EL (cell line): Measurements from ENCODE around the gene PABPC3.

Source experiments
- DNase-seq: peaks from one replicate; pipeline ENCODE4 v3.0.0-alpha.2; 2016

The PABPC3 gene

GRCh38 chr13:25095851-25096453, at the start of gene PABPC3:
TSS of gene PABPC3 (plus strand) at chr13:25096136. CDS start at chr13:25096199, 63 bp downstream.
- peak; percentile 3 for DNase-seq

GRCh38 chr13:25046274-25046984, 49.5 kb upstream of the PABPC3 start:
- no peak for DNase-seq

DNA sequence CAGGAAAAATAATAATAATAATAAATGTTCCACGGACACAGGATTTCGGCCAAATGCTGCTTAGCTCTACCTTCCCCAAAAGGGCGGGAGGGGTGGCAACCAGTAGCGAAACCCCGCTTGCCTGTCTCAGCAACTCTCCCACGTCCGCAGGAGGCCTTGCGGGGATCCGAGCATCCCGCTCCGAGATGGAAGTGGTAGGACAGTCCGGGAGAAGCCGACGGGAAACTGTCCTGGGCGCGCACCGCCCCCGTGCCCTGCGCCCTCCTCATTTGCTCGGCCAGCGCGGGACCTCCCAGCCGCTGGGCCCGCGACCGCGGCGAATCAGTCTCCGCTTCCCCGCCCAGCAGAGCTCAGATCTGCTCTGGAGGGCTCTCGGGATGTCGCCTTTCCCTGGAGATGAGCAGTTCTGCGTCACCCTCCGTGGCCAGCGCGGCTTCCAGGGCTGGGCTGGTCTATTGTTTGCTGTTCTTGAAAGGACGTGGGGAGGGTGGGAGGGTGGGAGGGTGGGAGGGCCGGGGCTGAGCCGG, 48.9 kb upstream of the PABPC3 start:
- DNase-seq, result peak; percentile 48

DNA sequence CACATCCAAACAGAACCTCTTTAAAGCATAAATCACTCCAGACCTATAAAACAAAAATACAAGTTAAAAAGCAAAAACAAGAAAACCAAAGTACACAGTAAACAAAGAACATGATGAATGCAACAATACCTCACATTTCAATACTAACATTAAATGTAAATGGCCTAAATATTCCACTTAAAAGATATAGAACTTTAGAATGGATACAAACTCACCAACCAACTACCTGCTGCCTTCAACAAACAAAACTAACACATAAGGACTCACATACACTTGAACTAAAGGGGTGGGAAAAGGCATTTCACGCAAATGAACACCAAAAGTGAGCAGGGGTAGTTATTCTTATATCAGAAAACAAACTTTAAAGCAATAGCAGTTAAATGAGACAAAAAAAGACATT, 44.9 kb upstream of the PABPC3 start:
- no peak for DNase-seq

DNA sequence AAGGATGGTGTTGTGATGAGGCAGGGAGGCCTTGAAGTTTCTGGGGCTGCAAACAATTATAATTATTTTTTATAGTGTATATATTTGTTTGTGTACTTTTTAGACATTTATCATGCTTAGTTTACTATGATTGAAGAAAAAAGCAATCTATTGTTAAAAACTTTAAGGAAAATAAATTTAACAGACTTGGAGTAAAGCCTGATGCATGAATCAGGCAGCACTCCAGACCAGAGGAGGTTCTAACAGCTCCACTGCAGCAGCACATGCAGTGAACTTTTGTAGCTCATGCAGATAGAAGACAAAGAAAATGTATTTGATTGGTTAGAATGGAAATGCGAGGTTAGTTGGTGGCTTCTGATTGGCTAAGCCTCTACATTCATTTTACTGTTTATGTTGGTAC, 36.8 kb upstream of the PABPC3 start:
- no peak for DNase-seq

DNA sequence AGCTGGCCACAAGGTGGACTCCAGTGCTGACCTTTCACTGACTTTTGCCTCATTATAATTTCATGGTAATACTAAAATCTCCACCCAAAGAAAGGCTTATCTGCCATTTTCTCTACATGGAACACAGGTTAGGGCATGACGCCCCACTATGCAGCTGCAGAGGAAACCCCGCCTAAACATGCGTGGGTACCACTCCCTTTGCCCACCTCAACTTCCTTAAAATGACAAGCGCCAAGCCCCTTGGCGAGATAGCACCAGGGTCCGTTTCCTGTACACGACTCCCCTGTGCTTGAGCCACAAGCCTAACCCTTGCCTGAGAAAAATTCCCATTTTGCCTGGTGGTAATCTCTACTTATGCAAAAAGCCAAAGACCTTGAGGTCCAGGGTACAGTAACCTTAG, 36.0 kb upstream of the PABPC3 start:
- no peak for DNase-seq

- DNase-seq, result no peak
These were observed 33.5 kb upstream of the PABPC3 start for GRCh38 chr13:25062479-25062878.

DNA sequence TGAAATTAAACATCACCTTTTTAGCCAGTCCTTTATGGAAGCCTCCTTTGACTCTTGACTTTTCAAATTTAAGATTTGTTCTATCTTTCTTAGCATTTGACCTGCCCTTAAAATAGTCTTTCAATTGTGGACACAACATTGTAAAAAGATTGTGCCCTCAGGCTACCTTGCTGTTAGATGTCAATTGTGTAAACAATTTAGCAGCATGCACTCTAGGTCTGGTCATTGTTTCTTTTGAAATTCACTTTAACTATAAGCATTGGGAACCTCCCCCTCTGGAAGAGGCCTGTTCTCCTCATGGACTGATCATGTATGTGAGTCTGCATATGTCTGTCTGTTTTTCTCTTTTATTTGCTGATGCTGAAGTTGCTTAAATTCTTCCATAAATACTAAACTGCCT, 31.5 kb upstream of the PABPC3 start:
- no peak for DNase-seq

- DNase-seq, result no peak
These were observed 29.8 kb upstream of the PABPC3 start for GRCh38 chr13:25065974-25066770.

DNA sequence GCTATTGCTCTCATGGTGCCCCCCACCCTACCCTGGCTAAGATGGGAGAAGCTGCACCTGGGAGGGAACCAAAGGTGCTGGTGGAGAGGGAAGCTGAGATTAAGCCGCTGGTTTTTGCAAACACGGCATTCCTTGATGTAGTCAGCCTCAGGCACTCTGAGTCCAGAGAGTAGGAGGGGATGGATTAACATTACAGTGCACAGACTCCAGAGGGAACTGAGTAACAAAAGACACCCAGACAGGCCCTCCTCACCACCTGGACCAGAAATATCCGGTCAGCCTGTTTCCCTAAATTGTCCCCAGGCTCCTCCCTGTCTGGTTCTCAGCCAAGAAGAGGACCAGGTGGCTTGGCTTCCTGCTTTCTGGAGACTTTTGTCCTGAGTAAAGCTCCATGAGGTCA, 28.9 kb upstream of the PABPC3 start:
- DNase-seq, result no peak

- DNase-seq, result no peak
These were observed 27.1 kb upstream of the PABPC3 start for GRCh38 chr13:25068810-25069209.

DNA sequence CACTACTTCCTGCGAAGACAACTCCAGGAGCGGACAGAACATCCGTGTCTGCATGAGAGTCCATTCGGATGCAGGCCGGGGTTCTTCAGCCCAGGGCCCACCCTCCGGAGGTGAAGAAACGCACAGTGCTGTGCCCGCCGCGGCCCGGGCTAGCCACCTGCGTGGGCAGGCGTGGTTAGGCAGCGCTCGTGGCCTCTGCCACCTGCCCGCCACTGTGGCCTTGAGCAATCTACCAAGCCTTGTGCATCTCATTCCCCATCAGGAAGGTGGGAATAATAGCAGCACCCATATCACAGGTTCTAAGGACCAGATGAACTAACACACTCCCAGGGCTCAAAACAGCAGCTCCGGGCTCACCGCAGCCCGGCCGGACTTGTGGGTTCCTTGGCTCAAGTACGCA, 26.7 kb upstream of the PABPC3 start:
- no peak for DNase-seq

DNA sequence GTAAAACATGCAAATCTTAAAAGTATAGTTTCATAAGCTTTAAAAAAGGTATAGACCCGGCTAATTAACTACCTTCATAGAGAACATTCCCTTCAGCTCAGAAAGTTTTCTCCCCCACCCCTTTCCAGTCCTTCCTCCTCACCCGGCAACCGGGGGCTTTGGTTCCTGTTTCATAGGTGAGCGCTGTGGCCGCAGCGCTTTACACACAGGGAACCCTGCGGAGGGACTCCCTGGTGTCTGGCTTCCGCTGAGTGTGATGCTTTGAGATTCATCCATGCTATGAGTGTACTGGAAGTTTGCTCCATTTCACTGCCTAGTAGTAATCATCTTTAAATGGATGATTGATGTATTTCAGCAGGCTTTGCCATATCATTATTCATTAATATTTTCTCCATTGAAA, 26.0 kb upstream of the PABPC3 start:
- DNase-seq, result no peak

GRCh38 chr13:25080773-25081172, 15.2 kb upstream of the PABPC3 start:
- DNase-seq, result no peak

GRCh38 chr13:25084096-25084495, 11.8 kb upstream of the PABPC3 start:
- DNase-seq, result no peak

- DNase-seq, result peak; percentile 26
These were observed 10.7 kb upstream of the PABPC3 start for GRCh38 chr13:25085125-25085742.

DNA sequence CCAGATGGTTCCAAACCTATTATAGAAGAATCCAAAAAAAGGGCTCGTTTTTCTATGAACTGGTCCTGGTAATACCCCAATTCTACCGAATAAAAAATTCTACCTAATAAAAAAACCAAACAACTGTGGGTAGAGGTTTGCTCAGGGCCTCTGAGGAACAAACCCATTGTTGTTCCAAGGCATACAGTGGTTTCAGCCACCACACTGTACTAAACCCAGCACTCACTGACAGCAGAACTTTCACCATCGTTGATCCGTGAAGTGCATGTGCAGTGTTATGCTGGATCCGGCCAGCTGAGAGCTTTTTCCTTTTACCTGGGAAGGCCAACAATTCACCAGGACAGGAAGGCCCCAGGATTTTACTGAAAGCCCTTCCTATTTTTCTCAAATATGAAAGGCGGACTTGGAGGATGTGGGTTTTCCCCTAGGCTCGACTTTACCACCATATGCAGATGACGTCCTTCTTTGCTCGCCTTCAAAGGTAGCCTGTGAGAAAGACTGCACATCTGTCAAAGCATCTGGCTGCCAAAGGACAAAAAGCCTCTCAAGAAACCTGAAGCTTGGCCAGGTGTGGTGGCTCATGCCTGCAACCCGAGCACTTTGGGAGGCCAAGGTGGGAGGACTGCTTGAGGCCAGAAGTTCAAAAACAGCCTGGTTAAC, 7.2 kb upstream of the PABPC3 start:
- no peak for DNase-seq

- no peak for DNase-seq
These were observed 1.5 kb downstream of the PABPC3 start for GRCh38 chr13:25097426-25097825.

DNA sequence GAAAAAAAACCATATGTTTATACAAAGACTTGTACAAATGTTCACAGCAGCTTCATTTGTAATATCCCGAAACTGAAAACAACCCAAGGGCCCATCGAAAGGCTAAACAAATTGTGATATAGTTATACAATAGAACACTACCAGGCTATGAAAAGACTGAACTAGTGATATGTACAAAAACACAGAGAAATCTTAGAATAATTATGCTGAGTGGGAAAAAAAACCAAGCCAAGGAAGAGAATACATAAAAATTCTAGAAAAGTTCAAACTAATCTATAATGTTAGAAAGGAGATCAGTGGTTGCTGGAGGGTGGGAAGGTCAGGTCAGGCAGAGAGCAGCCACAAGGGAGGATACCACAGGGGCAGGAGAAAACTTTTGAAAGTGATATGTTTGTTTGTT, 7.8 kb downstream of the PABPC3 start:
- no peak for DNase-seq

DNA sequence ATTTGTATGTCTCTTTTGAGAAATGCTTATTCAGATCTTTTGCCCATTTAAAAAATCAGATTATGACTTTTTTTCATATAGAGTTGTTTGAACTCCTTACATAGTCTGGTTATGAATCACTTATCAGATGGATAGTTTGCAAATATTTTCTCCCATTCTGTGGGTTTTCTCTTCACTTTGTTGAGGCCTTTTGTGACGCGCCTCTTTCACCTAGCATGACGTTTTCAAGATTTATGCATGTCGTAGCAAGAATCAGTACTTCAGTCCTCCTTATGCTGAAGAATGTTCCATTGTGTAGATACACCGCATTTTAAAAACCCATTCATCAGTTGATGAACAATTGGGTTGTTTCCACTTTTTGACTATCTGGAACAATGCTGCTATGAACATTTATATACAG, 13.4 kb downstream of the PABPC3 start:
- no peak for DNase-seq

GRCh38 chr13:25110956-25111584, 15.1 kb downstream of the PABPC3 start:
- DNase-seq, result no peak

GRCh38 chr13:25111585-25111956, 15.6 kb downstream of the PABPC3 start:
- DNase-seq, result peak; percentile 6
